HG02588 (cell line): ENCODE measurements around the gene FAM222B.
A peak's percentile ranks its signal among the peaks of the same experiment; 100 is the strongest.

Source experiments
- ATAC-seq: cut with Tn5 transposase; IDR thresholded peaks from one replicate; pipeline ENCODE4 v1.9.1; 2021; ENCODE audit warnings: mild to moderate bottlenecking, moderate library complexity; ENCODE audit not compliant: unreplicated experiment

The FAM222B gene

DNA sequence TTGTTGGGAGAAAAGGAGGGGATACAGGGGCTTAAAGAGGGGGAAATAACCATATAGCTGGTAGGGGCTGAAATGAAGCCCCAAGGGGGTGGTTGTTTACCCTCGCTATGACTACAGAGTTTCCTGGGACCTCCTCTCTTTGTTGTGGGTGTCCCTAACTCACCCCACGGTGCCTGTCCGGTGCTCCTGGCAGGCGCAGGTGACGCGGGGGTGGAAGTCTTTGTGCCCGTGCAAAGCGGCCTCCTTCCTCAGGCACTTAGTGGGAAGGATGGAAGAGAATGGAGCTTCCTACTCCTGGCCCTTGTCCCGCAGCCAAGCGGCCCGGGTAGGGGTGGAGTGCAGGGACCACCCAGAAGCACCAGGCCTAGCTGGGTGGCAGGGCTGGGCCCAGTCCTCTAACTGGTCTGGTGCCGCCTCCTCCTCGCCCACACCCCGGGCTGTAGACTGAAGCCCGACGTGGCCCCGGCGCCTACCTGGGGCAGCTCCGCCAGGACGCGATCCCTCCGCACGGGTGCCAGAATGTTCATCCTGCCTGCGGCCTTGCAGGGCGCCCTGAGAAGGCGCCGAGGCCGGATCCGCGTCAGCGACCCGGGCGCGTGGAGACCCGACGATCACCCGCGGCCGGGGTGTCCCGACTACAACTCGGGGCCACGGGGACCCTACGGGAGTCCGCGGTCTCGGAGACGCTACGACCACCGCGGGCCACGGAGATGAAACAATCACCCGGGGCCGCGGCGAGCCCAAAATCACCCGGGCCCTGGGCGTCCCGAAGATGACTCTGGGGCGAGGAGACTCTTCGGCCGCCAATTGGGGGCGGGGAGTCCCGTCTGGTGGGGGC lies 125.6 kb downstream of the FAM222B start:
- ATAC-seq: no peak

DNA sequence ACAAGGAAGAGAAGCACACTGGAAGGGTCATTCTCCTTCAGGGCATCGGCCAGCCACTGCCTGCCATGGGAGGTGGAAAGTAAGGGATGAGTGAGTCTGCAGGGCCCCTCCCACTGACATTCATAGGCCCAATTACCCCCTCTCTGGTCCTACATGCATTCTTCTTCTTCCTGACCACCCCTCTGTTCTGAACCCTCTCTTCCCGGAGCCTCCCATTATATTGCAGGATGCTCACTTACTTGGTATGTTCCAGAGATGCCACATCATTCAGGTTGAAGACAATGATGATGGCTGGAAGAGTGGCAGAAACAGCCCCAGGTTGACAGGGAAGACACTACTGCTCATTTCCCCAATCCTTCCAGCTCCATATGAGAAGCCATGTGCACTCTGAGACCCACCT lies 127.4 kb downstream of the FAM222B start:
- ATAC-seq: no peak

DNA sequence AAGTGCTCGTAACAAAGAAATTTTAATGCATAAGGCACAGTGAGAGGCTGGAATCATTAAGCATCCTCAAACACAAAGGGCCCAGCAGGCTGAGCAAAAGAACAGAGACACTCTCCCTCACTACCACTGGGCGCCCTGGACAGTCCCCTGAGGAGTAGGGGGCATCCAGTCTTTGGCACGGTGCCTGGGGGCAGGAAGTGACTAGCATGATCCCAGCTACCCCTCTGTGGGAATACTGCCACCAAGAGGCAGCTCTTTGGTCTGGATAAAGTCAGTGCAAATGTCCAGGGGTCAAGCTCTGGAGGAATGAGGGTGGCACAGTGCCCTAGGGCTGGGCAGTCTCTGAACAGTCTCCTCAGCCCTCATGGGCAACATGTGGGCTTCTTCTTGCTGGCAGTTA lies 128.3 kb downstream of the FAM222B start:
- ATAC-seq: no peak

DNA sequence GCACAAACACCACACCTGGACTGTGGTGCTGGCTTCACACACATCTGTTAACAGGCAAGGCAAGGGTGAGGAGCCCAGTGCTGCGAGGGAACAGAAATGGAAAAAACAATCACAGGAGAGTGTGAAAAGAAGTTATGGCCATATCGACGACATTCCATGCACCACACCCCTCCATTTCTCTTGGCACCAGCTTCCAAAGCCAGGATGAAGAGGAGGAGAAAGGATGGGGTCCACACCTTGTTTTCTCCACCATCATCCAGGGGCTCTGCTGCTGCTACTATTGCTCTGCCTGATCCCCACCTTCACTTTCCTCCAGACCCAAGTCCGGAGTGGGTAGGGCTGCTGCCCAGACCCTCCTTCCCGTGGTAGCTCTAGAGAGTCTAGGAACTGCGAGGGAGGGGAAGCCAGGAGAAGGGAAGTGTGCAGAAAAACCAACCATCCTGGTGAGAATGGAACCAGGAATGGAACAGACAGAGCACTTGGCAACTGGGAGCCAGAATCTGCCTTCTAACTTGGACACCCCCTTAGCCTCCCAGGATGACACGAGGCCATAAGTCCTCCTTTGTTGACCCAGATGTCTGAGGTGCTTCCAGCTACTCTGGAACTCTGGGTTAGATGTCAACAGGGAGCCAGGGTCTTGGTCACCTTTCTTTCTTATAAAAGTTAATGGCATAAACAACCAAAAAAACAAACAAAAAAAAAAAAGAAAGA lies 129.7 kb downstream of the FAM222B start:
- ATAC-seq: no peak

DNA sequence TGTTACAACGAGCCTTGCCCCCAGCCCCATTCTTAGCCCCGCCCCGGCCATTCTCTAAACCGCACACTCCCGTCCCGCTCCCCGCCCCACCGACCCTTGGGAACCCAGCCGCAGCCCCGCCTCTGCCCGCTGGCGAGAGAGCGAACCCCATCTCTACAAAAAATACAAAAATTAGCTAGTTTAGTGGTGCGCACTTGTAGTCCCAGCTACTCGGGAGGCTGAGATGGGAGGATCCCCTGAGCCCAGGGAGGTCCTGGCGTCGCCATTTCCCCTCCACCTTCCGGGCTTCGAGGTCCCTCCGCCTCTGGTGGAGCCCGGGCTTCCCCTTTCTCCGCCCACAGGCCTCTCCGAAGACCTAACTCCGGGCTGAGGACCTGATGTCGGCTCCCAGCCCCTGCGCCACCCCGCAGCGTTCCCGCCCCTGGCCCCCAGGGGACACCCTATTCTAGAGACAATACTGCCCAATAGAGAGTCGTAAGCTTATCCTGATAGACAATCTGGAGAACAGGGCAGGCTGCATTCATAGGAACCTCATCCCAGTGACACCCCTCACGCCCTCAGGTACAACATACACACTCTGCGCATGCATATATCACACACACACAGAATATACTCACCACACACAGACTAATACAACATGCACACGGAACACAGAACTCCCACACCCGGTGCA lies 130.4 kb downstream of the FAM222B start:
- peak; percentile 26 for ATAC-seq

DNA sequence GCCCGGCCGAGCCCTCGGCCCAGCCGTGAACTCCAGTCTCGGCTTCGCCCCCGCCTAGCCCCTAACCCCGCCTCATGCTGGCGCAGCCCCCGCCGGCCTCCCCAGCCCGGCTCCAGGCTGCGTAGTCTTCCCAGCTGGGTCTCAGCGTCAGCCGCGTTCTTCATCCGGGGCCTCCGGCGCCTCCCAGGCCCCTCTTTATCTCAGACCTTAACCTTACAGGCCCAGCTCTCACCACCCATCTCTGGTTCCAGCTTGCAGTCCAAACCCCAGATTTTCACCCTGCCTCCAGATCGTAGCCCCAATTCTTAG lies 130.9 kb downstream of the FAM222B start, which contains the start of gene PROCA1:
Gene PROCA1 (minus strand): TSS at position 166 of the 309 bp plus-strand sequence. CDS start 228 bp downstream, outside the sequence.
- ATAC-seq: peak; percentile 23

DNA sequence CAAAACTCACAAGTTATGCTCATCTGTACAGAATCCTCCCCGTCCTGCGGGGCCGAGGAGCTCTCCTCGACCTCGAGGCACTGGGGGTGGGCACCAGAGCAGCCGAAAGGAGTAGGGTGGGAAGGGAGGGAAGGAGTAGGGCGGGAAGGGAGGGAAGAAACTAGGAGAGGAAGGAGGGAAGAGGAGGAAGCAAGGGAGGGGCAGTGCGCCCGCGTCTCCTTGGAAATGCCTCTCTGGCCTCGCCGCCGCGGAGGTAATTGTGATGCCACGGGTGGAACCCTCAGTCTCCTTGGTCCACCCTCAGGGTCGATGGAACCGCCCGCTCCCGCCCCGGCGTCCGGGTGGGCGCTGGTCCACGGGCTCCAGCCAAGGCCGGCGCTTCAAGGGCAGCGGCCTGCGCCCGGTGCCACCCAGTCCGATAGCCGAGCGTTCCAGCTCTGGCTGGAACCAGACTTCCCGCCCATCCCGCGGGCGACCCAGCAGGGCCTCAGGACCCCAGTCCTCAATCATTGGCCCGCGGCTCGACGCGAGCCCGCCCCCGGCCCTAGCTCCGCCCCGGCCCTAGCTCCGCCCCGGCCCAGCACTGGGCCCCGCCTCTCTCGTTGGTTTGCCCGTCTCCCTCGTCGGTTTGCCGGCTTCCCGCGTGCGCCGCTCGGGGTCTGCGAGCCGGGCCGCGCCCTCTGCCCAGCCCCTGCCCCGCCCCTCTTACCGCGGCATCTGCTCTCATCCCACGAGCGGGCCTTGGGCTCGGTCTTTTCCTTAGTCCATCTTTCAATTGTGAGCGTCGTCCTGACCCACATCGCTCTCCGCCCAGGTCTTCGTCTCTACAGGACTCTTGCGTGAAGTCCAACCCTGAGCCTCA lies 131.5 kb downstream of the FAM222B start:
- ATAC-seq: peak; percentile 79

DNA sequence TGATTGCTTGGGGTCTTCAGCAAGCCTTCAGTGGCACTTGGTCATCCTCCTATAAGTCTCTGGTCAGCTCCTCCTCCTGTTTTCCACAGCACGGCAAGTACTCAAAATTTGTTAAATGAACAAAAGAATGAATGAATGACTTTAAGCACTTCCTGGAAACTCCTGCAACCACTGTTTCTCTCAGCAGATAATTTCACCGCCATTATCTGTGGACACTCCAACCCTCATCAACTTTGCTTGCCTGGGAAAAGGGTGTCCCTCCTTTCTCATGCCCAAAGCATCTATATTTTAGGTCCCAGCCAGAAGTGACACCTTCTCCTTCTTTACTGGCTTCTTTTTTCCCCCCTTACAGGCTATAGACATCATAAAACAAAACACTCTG lies 135.3 kb downstream of the FAM222B start:
- ATAC-seq: no peak

DNA sequence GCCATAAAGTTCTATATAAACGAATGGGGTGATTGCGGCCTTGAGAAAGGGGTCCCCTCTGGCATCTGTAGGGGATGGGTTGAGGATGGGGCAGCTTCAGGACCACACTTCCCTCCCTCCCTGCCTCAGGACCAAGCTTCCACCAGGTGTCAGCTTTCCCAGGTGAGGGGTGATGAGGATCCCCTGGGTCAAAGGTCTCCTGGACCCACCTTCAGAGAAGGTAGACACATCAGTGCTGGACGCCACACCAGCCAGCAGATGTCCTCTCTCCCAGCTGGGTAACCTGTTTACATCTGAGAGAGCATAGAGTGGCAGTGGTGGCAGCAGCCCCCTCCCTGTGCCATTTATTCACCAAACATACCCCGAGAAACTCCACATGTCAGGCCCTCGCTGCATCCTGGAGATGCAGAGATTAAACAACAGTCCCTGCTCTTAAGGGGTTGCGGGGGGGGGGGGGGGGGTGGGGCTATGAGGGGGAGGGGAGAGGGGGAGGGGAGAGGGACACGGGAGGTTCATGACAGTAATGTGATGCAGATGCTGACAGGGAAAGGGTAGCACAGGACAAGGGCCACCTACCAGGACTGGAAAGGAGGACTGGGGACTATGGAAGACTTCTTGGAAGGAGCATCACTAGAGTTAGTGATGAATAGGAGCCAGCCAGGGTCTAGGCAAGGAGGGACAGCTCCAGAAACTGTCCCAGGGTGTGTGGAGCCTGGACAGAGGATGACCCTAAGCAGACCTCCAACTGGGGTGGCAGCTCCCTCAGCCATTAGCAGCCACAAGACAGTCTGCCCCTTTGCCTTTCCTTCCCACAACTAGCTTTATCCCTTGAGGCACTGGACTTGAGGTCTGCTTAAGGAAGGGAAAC lies 135.9 kb downstream of the FAM222B start:
- ATAC-seq: no peak
